HG03575 (cell line): Measurements from ENCODE around the gene DNM3.
"Not testable (repeated sequence)": the region's sequence is repeated elsewhere in the genome, so short reads cannot be mapped to it uniquely, and the experiment has no call there.

Experiments used
- ATAC-seq: cut with Tn5 transposase; IDR thresholded peaks from one replicate; pipeline ENCODE4 v1.9.1; 2021; ENCODE audit not compliant: unreplicated experiment, insufficient number of reproducible peaks, low FRiP score; ENCODE audit errors: extremely low read depth

Gene DNM3

DNA sequence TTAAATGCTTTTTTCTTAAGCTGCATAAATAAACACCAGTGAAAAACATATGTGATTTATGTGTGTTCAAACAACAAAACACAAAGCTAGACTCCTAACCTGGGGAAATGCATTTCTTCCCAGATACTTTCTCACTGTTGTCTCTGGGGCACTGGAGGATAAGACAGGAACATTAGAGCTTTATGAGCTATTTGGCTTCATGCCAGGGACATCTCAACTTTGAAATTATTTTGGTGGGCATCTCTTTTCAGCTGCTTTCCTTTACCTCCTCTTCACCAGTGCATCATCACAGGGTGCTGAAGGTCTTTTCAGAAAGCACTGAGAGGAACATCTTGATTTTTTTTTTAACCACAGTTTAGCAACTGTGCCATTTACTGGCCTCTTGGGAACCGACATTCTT lies 212.9 kb downstream of the DNM3 start:
- ATAC-seq = no peak

DNA sequence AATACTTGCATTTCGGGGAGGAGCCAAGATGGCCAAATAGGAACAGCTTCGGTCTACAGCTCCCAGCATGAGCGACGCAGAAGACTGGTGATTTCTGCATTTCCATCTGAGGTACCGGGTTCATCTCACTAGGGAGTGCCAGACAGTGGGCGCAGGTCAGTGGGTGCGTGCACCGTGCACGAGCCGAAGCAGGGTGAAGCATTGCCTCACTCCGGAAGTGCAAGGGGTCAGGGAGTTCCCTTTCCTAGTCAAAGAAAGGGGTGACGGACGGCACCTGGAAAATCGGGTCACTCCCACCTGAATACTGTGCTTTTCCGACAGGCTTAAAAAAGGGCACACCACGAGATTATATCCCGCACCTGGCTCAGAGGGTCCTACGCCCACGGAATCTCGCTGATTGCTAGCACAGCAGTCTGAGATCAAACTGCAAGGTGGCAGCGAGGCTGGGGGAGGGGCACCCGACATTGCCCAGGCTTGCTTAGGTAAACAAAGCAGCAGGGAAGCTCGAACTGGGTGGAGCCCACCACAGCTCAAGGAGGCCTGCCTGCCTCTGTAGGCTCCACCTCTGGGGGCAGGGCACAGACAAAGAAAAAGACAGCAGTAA lies 214.6 kb downstream of the DNM3 start:
- not testable (repeated sequence) for ATAC-seq

DNA sequence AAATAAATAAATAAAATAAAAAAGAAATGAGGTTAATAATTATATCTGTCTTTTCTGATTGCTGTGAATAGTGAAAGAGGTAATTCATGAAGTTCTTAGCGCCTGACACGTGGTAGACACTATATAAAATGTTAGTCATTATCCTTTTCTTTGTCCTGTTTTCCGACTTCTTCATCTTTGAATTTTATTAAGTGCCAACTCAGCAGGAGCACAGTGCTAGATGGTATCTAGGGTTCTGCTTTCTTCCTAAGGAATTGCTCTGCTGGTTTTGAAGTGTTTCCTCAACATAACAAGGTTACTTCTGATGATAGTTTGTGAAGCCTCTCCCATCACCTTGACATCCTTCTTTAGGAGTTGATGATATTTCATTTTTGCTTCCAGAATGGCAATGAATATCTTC lies 227.0 kb downstream of the DNM3 start:
- no peak for ATAC-seq

DNA sequence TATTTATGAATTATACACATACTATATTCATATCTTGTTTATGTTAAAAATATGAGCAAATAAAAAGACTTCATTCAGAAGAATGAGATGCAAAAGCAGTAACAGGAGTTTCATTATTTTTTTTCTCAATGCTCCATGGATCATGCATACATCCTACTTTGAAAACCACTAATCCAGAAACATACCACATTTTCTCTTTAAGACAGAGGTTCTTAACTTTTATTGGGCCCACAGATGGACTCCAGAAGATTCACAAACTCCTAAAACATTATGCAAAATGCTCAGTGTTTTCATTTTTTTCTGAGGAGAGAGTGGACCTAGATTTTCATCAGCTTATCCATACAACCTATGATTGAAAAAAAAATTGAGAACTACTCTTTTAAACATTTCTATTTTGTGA lies 227.8 kb downstream of the DNM3 start:
- no peak for ATAC-seq

DNA sequence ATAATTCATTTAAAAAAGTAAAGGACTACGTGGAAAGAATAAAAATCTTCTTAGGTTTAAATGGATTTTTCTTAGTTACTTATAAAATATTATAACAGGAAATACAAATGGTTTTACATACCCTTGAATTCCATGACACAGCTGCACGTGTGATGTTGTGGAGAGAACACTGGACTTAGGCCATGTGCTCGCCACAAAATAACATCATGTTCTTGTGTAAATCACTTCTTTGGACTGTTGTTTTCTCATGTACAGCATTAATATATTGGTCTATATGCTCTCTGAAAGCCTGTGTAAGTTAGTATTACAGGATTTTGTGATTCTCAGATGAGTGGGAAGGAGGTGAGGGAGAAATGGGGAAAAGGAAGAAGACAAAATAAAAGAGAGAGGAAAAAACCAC lies 228.2 kb downstream of the DNM3 start:
- ATAC-seq = no peak

DNA sequence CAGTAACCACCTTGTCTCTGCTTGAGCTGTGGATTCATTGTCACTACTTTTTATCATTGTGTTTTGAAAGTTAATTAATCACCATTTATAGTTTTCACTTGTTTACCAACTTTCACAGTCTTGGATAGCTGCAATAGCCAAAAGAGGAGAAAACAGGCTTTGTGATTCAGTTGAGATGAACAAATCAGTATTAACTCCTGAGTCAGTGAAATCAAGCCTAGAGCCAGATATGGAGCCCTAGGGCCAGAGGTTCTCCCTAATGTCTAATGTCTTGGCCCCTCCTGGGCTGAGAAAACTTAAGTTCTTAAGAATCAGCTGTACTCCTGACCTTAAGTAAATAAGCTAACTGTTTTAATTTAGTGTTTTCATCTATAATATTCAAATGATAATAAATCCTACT lies 228.8 kb downstream of the DNM3 start:
- ATAC-seq = no peak

DNA sequence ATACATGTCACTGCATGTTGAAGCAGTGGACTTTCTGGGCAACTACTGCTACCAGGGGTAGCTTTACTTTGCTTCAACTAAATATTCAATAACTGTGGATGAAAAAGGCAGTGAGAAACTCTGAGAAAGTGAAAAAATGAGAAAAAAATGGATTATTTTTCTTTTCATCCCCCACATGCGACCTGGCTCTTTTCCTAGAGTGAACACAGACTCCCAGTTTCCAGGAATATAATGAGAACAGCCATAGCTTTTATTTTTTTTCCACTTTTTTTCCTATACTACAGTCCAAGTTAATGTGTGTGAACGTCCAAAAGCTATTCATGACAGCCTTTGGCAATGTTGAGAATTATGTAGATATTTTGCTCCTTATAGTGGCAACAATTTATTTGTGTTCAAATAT lies 230.4 kb downstream of the DNM3 start:
- ATAC-seq = no peak

DNA sequence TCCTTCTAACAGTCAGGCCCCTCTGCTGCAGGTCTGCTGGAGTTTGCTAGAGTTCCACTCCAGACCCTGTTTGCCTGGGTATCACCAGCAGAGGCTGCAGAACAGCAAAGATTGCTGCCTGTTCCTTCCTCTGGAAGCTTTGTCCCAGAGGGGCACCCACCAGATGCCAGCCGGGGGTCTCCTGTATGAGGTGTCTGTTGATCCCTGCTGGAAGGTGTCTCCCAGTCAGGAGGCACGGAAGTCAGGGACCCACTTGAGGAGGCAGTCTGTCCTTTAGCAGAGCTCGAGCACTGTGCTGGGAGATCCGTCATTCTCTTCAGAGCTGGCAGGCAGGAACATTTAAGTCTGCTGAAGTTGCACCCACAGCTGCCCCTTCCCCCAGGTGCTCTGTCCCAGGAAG lies 238.6 kb downstream of the DNM3 start:
- not testable (repeated sequence) for ATAC-seq

DNA sequence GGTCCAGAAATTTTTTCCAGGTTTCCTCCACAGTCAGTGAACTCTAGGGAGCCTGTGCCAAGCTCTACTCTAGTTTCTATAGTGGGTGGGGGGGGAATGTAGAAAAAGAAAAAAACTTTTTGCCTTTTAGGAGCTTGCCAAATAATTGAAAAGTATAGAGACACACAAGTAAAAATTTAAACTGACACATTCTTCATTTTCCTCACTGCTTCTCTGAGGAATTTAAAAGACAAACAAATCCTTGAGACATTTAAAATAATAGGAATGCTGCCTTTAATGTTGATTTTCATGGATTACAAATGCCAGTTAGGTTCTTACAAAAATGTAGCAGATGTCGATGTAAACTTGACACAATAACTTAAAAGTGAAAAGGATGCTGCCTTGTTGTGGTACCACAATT lies 241.9 kb downstream of the DNM3 start:
- no peak for ATAC-seq

DNA sequence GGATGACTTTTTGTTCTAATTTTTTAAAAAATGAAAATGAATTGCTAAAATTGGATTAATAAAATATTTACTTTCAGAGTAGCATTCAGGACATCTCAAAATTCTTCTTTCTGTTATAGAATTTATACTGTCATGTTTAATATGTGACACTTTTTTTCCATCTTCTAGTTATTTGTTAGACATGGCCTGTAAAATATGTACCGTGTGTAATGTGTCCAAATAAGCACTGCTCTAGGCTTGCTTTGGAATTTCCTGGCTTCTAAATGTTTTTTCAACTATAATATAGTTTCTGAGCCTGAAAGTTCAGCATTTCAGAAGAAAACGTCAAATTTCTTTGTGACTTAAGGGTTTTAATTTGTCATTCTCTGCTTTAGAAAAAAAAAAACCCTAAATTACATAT lies 243.6 kb downstream of the DNM3 start:
- ATAC-seq = no peak

DNA sequence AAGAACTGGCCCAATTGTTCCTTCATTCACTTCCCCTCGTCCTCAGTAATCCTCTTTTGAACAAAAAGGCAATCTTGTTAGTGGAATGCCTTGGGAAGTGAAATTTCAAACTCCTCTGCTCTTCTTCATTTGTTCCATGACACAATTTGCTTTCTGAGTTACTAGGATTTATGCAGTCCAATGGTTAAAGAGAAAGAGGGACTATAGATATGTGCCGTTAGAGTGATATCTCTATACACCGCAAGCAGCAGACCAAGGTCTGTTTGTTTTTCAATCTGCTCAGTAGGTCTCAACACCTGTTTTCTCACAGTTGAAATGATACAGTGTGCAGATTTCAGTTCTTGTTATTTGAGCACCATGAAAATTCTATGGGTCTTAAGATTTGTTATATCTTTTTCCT lies 244.0 kb downstream of the DNM3 start:
- ATAC-seq = no peak

DNA sequence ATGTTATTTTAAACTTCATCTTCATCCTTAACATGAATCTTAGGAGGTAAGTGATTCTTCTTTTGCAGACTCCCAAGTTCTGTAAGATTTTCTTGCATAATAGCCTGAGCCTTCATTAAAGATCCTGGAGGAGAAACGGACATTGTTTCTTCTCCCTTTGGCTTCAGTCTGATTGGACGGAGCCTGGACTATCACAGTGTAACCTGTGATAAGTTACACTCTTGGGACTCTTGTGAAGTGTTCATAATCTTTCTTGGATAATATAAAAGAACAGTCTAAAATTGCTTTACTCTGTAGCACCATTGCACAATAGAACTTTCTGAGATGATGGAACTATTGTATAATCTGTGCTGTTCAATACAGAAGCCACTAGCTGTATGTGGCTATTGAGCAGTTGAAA lies 244.8 kb downstream of the DNM3 start:
- no peak for ATAC-seq

DNA sequence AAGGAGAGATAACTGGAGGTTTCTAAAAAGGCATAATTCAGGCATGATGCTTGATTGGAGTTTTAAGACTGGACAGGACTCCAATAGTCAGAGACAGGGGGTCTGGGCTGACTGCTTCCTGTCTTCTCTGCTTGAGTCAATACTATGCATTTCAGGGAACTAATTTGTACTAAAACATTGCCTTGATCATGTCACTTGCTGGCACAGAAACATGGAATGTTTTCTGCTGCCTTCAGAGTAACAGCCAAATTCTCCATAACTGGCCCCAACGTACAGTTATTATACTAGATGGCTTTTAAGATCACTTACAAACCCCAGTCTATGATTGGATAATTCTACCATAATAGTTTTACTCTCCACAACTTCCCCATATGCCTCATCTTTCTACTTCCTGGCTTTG lies 247.0 kb downstream of the DNM3 start:
- ATAC-seq = no peak

DNA sequence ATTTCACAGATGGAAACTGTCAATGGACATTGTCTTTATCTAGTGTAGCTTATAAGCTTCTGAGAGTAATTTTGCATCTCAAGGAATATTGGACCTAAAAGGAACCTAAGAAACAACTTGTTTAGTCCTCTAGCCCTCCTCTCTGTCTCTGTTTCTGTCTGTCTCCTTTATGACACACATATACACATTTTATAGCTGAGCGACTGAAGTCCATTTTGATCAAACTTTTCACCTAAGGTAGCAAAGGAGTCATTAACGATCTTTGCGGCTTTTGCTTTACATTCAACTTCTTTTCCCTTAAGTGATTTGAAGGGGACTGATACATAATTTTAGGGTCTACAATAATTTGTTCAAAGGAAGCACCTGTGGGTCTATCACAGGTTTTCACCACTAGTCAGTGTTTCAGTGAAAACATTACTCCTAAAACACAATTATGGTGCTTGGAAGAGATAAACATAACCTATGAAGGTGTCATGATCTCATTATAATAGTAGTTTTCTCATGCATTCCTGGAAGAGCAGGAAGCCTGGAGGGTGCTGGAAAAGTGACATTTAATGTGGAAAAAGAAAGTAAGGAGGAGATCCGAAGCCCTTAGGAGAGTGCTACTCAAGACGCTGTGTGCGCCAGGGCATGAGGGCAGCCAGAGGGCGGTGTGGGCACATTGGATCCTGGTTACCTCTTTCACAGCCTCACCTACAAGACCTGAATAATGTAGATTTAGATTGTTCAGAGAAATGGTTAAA lies 248.6 kb downstream of the DNM3 start:
- no peak for ATAC-seq

DNA sequence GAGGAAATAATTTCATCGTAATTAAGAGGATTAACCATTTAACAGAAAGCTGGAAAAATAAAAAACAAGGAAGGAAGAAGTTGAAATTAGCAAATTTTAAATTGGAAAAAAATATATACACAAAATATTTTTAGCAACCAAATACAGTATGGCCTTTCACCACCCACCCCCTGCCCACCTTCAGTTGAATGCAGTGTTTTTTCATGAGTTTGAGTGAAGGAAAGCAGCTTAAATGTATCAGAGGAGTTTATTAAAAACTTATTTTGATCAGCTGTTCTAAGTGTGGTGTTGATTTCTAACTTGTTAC lies 249.2 kb downstream of the DNM3 start:
- ATAC-seq = no peak

DNA sequence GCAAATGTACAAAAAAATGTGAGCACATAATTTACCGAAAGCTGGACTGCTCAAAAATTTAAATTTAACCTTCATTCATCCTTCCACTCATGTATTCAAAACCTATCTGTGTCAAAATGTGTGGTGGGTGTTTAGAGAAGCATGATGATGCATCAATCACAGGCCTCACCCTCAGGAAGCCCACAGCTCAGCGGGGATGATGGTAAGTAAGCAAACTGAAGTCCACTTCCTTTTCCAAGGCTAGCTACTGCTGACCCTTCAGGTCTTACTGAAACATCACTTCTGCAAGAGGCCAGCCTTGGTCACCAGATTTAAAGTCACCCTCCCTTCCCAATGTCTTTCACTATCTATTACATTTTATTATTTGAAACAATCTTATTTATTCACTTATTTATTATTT lies 254.5 kb downstream of the DNM3 start:
- ATAC-seq = no peak

DNA sequence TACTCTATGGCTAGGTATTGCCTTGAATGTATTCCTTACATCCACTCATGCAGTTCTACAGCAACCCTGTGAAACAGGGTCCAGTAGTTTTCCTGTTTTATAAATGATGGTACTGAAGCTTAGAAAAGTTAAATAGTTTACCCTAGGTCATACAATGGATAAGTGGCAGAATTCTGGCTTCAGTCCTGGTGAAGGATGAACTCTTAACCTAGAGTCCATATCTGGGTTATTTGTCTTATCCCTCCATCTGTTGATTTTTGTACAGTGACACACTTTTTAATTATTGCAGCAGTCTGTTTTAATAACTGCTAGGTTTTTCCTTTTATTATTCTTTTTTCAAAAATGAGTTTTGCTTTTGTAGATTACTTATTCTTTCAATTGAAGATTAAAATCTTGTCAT lies 263.9 kb downstream of the DNM3 start:
- ATAC-seq = no peak

DNA sequence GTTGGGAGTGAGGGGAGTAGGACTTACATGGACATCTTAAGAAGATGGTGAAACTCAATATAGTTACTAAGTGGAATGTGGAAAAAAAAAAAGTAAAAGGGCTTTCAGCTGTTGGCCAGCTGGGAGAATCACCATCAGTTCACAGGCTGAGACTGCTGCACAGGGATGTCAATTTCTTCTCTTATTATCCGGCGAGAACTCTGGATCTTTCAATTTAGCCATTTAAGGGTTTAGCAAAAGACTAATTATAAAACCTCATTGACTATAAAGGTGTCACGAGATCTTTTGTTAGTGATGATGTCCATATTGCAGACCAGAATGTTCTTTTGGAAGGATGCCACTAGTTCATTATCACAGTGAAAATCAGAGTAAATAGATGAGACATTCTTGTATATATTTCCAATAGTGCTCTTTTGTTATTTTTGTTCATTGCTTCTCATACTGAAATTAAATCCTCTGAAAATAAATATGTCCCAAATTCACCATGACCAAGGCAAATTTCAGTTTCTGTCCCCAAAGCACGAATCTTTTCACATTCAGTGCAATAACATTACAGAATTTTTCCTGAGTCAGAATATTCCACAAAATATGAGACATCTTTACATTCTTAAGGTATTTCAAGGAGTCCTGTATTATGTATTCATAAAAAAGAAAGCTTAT lies 266.1 kb downstream of the DNM3 start:
- ATAC-seq = no peak

DNA sequence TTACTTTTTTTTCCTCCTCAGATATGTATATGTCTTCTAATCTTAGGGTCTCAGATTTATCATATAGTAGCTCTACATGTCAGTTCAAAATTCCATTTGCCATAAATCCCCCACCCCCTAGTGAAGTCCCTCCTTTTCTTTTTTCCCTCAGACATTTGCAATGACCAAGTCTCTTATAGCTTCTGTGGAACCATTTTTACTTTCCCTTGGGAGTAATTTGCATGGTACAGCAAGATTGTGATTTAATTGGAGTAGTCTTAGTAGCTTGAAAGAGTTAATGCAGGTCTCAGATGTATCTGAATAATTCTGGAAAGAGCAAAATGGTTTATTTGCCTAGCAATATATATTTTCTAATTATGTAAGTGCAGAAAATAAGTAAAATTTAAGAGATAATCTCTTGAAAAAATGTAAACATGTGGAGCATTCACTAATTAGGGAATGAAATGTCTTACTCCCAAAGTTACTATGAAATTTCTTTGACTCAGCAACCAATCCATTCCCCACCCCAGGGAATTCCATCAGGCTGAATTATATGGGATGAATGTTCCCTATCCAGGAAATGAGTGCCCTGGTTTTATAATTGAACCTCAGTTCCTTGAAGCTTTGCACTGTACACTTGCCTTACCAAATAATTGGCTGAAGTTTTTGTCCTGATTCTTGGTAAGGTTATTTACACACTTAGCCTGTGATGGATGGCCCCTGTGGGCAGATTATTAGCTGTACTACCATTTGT lies 267.0 kb downstream of the DNM3 start:
- ATAC-seq = no peak

DNA sequence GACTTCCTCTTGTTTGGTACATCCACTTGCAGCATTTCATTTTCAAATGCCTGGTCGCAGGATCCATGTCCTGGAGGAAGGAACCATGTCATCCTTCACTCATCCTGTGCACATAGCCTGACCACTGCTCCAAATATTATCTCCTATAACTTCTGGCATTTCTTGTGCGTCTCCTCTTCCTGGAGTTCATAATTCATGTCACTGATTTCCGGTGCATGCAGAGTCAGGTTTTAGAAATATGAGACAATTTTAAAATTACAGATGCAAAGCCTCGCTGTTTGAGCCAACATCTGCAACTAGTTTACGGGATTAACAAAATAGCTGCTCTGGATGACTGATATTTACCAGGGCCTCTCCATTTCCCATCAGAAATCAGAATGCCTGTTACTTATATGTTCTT lies 268.1 kb downstream of the DNM3 start:
- no peak for ATAC-seq
